Measurements from ENCODE around the gene ST6GALNAC1.

GRCh38 chr17:76645481-76645880 is 1.9 kb upstream of the ST6GALNAC1 start:
- TF ChIP-seq ZNF350 (CRISPR knock-in tag; IDR thresholded peaks at IDR 0.05; ENCODE audit: borderline replicate concordance, low read depth) (no peak), MAFK (conservative IDR thresholded peaks at IDR 0.05 in 1 of 2, IDR thresholded peaks at IDR 0.05 in 1 of 2; ENCODE audit: low read length in 2 of 2) (no peak), ELF1 (CRISPR knock-in tag; IDR thresholded peaks at IDR 0.05) (no peak), EEA1 (CRISPR knock-in tag; IDR thresholded peaks at IDR 0.05; ENCODE audit: borderline replicate concordance) (no peak), NR2F2 (IDR thresholded peaks at IDR 0.05; ENCODE audit: borderline replicate concordance, low read depth) (no peak), ZMYM2 (CRISPR knock-in tag; IDR thresholded peaks at IDR 0.05) (no peak), HDAC6 (IDR thresholded peaks at IDR 0.05; ENCODE audit: low read depth, low read length) (no peak), SETDB1 (CRISPR knock-in tag; IDR thresholded peaks at IDR 0.05; ENCODE audit: borderline replicate concordance) (no peak)
- TF ChIP-seq, protein P1, sequence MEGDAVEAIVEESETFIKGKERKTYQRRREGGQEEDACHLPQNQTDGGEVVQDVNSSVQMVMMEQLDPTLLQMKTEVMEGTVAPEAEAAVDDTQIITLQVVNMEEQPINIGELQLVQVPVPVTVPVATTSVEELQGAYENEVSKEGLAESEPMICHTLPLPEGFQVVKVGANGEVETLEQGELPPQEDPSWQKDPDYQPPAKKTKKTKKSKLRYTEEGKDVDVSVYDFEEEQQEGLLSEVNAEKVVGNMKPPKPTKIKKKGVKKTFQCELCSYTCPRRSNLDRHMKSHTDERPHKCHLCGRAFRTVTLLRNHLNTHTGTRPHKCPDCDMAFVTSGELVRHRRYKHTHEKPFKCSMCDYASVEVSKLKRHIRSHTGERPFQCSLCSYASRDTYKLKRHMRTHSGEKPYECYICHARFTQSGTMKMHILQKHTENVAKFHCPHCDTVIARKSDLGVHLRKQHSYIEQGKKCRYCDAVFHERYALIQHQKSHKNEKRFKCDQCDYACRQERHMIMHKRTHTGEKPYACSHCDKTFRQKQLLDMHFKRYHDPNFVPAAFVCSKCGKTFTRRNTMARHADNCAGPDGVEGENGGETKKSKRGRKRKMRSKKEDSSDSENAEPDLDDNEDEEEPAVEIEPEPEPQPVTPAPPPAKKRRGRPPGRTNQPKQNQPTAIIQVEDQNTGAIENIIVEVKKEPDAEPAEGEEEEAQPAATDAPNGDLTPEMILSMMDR (CRISPR knock-in tag; IDR thresholded peaks at IDR 0.05), result no peak
- TF ChIP-seq, protein P2, sequence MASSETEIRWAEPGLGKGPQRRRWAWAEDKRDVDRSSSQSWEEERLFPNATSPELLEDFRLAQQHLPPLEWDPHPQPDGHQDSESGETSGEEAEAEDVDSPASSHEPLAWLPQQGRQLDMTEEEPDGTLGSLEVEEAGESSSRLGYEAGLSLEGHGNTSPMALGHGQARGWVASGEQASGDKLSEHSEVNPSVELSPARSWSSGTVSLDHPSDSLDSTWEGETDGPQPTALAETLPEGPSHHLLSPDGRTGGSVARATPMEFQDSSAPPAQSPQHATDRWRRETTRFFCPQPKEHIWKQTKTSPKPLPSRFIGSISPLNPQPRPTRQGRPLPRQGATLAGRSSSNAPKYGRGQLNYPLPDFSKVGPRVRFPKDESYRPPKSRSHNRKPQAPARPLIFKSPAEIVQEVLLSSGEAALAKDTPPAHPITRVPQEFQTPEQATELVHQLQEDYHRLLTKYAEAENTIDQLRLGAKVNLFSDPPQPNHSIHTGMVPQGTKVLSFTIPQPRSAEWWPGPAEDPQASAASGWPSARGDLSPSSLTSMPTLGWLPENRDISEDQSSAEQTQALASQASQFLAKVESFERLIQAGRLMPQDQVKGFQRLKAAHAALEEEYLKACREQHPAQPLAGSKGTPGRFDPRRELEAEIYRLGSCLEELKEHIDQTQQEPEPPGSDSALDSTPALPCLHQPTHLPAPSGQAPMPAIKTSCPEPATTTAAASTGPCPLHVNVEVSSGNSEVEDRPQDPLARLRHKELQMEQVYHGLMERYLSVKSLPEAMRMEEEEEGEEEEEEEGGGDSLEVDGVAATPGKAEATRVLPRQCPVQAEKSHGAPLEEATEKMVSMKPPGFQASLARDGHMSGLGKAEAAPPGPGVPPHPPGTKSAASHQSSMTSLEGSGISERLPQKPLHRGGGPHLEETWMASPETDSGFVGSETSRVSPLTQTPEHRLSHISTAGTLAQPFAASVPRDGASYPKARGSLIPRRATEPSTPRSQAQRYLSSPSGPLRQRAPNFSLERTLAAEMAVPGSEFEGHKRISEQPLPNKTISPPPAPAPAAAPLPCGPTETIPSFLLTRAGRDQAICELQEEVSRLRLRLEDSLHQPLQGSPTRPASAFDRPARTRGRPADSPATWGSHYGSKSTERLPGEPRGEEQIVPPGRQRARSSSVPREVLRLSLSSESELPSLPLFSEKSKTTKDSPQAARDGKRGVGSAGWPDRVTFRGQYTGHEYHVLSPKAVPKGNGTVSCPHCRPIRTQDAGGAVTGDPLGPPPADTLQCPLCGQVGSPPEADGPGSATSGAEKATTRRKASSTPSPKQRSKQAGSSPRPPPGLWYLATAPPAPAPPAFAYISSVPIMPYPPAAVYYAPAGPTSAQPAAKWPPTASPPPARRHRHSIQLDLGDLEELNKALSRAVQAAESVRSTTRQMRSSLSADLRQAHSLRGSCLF (CRISPR knock-in tag; IDR thresholded peaks at IDR 0.05; ENCODE audit: borderline replicate concordance), result no peak

All from HepG2 (cell line).